GM20431 (cell line): ENCODE data around the gene RNU7-1.

Experiments
- in situ Hi-C: fragments of 300-500 bp; cut with MseI, MboI; formaldehyde crosslinking; loops from one replicate; pipeline ENCODE4 v1.15.0; 2020; ENCODE audit warnings: low sequenced_read_pairs; ENCODE audit not compliant: unreplicated experiment

The RNU7-1 gene

DNA sequence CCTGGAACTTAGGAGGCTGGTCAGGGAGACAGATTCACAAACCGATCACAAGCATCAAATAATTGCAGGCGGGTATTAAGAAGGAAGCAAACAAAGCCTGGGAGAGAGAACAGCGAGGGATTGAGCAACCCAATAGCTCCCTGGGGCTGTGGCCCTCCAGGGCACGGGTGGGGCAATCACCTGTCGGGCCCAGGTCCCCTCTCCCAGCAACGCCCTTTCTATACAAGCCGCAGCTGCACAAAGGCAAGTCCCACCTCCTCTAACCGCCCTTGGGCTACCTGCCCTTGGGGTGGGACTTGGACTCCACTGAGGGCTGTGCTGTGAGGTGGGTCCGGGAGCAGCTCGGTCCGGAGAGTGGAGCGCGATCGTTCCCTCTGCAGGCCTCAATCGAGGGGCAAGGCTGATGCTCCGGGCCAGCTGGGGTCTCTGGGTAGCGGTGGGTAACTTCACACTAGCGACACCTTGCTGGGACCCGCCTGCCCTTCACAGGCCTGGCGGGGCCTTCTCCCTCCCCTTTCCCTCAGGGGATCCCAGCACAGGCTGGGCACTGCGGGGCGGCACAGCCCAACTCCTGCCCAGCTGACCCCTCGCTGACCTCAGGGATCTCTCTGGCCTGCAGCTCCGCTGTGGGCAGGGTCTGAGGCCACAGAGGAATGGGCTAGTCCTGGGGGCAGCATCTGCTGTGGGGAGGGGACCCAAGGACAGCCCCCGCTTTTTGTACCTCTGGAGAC is 18.8 kb downstream of the RNU7-1 start:
- in situ Hi-C loops, result no loop called here

DNA sequence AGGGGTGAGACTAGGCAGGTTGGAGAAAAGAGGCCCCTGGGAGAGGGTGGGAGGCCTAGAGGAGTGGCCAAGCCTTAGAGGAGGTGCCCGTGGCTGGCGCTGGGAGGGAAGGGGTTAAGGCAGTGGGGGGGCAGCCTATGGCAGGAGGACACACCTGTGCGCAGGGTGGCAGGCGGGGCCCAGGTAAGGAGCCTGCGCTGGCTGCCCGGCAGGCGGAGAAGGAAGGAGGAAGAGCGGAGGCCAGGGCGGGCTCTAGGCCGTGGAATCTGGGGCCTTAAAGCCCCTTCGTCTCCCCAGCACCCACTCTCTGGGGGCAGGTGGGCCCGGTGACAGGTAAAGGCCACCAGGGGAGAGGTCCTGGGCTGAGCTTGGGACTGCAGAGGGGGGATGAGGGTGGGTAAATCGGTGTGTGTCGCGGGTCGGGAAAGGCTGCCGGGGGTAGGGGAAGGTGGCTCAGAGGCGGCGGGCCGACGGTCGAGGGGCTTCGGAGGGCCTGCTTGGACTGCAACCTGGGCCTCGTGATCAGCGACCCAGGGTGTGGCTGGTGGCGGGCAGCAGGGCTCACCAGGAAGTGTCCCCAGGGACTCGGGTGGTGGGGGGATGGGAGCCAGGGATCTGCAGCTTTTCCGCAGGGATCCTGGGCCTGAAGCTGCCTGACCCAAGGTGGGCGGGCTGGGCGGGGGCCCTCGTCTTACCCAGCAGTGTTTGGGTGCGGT is 19.6 kb downstream of the RNU7-1 start:
- in situ Hi-C loops, result no loop called here

DNA sequence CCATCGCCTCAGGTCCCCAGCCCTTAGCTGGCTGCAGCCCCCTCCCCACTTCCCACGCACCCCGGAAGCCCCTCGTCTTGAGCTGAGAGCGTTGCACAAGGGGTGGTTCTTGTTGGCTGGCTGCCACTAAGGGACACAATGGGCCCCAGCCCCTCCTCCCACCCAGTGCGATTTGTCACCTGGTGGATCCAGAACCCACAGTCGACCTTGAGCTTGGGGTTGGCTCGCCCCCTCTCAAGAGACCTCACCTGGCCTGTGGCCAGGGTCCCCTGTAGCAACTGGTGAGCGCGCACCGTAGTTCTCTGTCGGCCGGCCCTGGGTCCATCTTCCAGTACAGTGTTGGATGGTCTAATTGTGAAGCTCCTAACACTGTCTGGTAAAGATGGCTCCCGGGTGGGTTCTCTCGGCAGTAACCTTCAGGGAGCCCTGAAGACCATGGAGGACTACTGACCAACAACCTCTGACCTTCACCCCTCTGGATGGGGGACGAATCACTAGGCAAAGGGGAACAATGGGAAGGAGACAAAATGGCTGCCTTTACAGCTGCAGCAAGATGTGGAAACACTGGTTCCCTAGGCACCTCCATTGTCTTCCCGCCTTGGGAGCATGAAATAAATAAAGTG is 20.3 kb downstream of the RNU7-1 start:
- in situ Hi-C loops, result no loop called here

DNA sequence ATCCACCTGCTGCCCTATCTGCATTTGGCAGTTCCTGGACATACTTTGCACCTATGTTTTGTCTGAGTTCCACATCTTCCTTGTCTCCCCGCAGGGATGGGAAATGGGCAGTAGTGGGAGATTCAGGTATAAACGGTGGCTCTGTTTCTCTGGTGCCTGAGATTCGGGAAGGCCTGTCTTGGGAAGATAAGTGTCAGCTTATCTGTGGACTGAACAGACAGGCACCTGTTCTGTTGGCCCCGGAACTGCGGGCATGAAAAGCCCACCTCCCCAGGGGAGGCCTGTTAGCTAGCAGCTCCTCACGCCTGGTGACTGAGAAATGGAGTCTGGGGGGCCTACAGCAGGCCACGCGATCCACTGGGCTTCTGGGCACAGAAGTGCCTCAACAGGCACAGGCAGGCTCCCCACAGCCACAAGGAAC is 21.0 kb downstream of the RNU7-1 start:
- in situ Hi-C loops, result no loop called here

DNA sequence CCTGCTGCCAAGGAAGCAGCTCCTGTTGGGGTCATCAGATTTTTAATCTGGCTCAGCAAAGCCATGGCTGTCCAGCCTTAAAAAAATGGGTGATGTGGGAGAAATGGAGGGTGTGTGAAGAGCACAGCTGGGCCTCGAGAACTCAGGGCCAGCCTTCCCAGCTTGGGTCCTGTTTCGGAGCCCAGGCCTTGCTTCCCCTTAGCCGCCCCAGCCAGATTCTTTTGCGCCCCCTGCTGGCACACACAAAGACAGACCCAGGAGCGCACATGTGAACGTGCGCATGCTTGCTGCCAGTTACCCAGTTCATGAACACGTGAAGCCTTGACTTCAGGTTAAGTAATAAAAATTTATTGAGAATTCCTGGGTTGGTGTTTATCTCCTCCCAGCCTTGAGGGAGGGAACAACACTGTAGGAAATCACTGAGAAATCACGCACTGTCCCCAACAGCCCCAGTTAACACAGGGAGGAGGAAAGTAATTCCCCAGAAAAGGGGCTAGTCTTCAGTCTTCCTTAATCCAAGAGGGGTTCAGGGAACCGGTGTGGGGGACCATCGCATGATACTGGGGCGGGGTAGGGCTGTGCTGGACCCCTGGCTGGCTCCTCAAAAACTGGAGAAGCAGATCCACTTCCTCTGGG is 21.5 kb downstream of the RNU7-1 start:
- in situ Hi-C loops, result no loop called here

DNA sequence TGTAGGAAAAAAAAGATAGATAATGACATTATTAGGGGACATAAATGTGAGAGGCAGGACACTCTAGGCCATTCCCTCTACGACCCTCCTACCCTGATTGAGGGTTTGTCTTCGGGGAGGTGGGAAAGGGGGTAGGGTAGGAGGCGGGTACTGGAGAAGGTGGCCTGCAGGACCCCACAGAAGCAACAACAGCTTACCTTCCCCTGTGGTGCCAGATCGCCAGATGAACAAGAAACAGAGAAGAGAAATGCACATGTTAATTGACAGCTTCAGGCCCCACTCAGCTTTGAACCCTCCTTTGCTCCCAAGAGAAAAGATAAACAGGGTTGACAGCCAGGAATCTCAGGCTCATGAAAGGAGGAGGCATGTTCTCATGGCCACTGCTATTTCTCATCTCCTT is 22.1 kb downstream of the RNU7-1 start:
- in situ Hi-C loops, result no loop called here

DNA sequence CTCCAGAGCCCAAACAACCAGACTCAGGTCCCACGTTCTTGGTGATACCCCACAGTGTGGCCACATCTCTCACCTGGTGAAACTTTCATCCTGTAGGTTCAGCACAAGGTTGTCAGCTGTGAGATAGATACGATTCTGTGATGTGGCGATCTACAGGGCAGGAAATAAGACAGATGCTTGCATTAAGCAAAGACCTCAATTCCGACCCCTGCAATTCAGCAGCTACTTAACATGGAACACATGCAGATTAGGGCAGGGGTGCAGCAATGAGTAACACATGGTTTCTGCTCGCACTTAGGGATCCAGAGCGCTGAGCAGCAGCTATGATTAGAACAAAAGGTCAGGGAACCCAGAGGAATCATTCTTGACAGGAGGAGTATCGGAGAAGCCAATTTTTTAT is 22.7 kb downstream of the RNU7-1 start:
- in situ Hi-C loops, result no loop called here

DNA sequence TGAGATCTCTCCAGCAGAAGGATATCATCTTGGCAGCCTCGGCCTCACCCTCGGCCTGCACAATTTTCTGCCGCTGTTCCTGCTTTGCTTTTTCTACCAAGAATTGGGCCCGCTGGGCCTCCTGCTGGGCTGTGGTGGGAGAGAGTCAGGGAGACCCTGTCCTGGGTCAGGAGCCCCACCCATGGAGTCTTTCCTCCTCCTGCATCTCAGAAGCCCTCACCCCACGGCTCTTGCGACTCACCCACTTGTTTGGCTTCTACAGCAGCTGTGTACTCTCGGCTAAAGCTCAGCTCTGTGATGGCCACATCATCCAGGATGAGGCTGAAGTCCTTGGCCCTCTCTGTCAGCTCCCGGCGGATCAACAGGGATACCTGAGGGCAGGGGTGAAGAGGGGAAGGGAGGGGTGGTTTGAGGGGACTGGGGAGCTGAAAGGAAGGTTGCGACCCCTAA is 24.1 kb downstream of the RNU7-1 start:
- in situ Hi-C loops, result no loop called here

DNA sequence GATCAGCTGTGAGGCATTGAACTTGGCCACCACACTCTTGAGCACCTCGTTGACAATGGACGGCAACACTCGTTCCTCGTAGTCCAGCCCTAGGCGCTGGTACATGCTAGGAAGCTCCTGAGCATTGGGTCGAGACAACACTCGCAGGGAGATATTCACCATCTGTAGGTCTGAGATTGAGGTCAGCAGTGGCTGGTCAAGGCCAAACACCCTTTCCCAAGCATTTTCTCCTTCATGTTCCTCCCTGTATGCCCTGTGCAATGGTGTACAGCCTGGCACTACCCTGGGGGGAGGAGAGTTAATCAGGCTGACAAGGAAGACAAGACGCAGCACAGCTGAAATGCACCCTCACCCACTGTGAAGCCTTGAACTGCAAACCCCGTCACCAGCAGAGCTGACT is 24.8 kb downstream of the RNU7-1 start:
- in situ Hi-C loops, result no loop called here

DNA sequence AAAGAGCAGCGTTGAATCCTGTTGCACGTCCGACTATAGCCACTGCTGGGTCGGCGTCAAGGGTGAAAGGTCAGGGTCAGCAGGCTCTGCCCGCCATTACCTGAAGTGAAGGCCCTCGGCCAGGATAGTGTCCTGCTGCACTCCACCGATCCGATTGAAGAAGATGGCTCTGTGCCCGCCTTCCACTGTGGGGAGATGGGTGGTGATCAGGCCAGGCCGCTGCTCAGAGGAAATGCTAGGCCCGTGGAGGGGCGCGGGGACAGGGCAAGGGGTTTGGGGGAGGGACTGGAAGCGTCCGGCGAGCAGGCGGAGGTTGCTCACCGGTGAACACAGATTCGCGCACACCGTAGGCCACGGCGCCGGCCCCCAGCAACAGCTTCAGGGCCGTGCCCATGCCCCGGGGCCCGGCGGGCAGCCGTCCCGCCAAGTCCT is 26.5 kb downstream of the RNU7-1 start:
- in situ Hi-C loops, result no loop called here

DNA sequence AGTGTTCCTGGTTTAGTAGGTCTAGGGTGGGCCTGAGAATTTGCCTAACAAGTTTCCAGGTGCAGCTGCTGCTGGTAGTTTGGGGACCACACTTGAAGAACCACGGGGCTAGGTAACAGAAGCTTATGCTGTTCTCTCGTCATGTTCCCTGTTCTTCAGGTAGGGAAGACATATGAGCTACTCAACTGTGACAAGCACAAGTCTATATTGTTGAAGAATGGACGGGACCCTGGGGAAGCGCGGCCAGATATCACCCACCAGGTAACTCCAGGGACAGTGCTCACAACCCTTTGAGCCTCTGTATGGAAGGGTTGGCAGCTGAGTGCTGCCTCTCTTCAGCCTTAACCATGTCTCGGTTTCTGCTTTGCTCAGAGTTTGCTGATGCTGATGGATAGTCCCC is 30.6 kb downstream of the RNU7-1 start:
- in situ Hi-C loops, result no loop called here

DNA sequence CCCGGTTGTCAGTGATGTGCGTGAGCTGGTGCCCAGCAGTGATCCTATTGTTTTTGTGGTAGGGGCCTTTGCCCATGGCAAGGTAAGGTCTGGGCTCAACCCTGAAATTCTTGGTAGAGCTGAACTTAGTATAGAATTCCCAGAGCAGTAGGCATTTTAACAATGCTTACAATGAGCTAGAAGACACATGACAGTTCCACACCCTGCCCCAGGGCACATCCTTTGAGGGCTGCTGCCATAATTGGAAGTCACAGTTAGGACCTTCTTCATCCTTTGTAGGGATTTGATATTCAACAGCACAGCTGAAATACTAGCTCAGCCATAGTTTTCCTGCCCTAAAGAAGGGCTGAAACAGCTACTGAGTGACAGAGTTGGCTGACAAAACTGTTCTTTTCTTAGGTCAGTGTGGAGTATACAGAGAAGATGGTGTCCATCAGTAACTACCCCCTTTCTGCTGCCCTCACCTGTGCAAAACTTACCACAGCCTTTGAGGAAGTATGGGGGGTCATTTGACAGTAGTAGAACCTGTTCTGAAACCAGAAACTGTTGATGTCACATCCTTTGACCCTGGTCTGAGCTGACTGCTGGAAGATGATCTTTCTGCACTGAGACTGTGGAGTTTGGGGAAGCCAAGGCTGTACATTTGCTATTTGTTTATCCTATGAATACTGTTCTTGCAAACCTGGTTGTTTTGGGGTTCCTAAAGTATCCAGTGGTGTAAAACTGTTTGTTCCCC is 31.8 kb downstream of the RNU7-1 start:
- in situ Hi-C loops, result no loop called here

DNA sequence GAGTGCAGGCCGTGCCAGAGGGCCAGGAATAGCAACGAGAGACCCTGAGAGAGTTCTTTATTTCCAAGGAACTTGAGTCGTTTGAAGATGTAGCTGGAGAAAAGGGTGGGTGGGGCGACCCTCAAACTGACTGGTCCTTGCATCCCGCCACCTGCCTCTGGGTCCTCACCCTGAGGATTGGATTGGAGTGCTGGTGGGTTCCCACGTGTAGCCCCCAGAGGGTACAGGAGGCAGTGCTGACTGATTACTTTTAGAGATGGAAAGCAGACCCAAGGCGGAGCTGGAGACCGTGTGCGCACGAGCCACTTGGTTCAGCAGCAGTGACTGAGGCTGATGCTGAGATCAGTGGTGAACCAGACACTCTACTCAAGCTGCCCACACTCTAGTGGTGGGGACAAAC is 34.0 kb downstream of the RNU7-1 start:
- in situ Hi-C loops, result no loop called here

DNA sequence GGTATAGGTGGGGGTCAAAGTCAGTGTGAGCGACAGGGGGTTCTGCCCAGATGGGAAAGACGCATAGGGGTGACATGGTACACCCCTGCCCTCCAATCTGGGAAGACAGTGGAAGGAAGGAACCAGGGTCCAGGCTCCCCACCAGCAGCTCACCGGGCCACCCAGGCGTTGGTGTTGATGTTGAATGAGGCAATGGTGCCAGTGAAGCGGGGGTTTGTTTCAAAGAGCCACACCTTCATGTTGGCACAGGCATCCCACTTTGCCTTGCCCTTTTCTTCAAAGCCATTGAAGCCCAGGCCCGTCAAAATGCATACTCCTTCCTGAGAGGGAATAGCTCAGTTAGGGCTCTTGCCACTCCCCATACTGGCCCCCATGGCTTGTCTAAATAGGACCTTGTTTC is 34.6 kb downstream of the RNU7-1 start:
- in situ Hi-C loops, result no loop called here

DNA sequence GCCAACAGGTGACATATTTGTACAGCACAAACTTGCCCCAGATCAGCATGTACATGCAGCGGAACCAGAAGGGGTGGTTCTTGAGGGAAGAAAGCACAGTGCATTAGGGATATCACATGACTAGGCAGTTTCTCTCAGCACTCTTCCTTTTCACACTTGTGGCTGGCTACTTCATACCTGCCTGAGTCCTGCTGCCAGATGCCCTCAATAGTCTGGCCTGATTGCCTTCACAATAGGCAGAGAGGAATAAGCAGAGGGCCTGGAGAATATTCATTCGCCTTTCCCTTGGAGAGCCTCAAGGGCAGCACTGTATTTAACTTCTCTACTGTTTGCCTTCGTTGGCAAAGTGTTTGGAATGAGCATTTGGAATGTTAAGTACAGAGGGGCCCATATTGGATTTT is 35.0 kb downstream of the RNU7-1 start:
- in situ Hi-C loops, result no loop called here

DNA sequence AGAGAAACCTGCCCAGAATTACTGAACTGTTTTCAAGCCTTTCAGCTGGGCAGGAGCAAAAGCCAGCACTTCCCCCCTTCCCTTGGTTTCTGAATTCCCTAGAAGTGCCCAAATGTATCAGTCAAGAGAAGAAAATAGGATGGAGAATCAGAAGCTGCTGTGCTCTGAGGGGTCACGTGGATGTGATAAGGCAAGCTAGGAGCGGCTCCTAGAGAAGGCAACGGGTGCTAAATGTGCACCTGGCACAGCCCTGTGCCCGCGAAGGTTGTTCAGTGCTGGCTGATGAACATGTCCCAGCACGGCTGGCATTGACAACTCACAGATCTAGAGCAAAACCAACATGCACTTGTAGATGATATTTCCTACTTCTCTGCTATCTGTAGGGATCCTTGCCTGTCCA is 35.4 kb downstream of the RNU7-1 start:
- in situ Hi-C loops, result no loop called here

DNA sequence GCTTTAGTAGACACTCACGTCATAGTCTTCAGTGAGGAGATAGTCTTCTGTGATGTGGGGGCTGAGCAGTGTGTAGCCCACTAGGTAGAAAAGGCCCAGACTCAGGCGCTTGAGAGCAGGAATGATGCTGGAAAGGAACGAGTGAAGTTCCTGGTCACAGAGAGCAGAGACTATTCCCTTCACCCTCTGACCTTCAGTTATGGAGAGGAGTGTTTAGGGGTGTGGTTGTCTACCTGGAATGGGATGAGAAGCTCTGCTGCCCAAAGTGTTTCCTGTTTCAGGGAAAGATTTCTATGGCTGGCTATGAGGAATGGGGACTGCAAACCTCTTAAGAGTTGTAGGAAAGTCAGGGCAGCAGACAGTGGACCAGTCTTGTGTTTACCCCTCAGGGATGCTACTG is 35.8 kb downstream of the RNU7-1 start:
- in situ Hi-C loops, result no loop called here

DNA sequence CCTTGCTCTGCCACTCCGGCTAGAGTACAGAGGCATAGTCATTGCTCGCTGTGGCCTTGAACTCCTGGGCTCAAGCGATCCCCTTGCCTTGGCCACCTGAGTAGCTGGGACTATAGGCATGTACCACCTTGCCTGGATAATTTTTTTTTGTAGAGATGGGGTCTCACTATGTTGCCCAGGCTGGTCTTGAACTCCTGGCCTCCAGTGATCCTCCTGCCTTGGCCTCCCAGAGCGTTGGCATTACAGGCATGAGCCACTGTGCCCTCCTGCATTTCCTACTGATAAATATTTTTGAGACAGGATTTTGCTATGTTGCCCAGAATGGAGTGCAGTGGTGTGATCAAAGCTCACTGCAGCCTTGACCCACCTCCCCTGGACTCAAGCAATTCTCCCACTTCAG is 36.5 kb downstream of the RNU7-1 start:
- in situ Hi-C loops, result no loop called here

DNA sequence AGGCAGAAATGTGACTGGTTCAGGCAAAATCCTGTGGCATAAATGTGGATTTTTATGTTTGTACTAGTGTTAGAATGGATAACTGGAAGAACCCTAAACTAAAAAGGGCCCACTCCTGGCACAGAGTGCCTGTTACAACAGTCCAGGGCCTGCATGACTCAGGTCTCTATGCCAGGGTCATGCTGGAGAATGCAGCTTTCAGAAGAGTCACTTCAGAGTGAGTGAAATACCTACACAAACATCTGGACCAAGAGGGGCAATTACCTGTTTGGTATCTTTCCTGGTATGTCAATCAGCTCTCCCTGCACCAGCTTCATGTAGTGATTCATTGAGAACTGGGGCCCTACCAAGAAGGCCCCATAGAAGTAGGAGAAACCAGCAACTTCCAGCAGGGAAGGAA is 37.1 kb downstream of the RNU7-1 start:
- in situ Hi-C loops, result no loop called here
